ENCODE measurements around the gene VIPAS39.

GRCh38 chr14:77498120-77498979 lies 40.9 kb upstream of the VIPAS39 start, which contains the start of gene ISM2:
- TF ChIP-seq POLR2AphosphoS5 (IDR thresholded peaks at IDR 0.05) (no peak), CTCF (IDR thresholded peaks at IDR 0.05) (no peak), EP300 (IDR thresholded peaks at IDR 0.05) (no peak)
